ENCODE data around the gene ZNF564. TPM values are rescaled to one million over a fixed set of nuclear protein-coding genes. Genes with fewer than 3 reads are reported as not detected.

The ZNF564 gene
- total and polyA plus RNA-seq, 2 of the 13 experiments (the other 11 are each of a cell fraction or from before 2014, with no cell fraction given), result 2.3 to 11.1 TPM

- TF ChIP-seq UBTF (CRISPR knock-in tag; IDR thresholded peaks at IDR 0.05) (peak; percentile 100), ZNF446 (CRISPR knock-in tag; IDR thresholded peaks at IDR 0.05) (no peak), PAWR (CRISPR knock-in tag; IDR thresholded peaks at IDR 0.05; ENCODE audit: borderline replicate concordance) (no peak), ATF6 (CRISPR knock-in tag; conservative IDR thresholded peaks at IDR 0.05) (no peak; the same call in 1 of the 2 replicates), ZBTB4 (CRISPR knock-in tag; IDR thresholded peaks at IDR 0.05; ENCODE audit: borderline replicate concordance) (peak; percentile 25; the same call in 1 of the 2 replicates), FLYWCH1 (CRISPR knock-in tag; IDR thresholded peaks at IDR 0.05) (no peak), THAP7 (CRISPR knock-in tag; IDR thresholded peaks at IDR 0.05) (peak; percentile 80), EEA1 (CRISPR knock-in tag; IDR thresholded peaks at IDR 0.05; ENCODE audit: borderline replicate concordance) (peak; percentile 81; the same call in 1 of the 2 replicates), ZNF747 (CRISPR knock-in tag; IDR thresholded peaks at IDR 0.05; ENCODE audit: borderline replicate concordance) (peak; percentile 84; the same call in 1 of the 2 replicates), ZBTB14 (CRISPR knock-in tag; IDR thresholded peaks at IDR 0.05) (no peak), MYPOP (CRISPR knock-in tag; IDR thresholded peaks at IDR 0.05) (peak; percentile 66; the same call in 1 of the 2 replicates), ZNF720 (CRISPR knock-in tag; IDR thresholded peaks at IDR 0.05) (0 out of 2 replicates have a peak, but pooled peaks have one; percentile 9), SIX1 (CRISPR knock-in tag; IDR thresholded peaks at IDR 0.05; ENCODE audit: borderline replicate concordance) (no peak)
Observed at GRCh38 chr19:12551060-12551832, at the start of gene ZNF564 (continued).
